ENCODE data around the gene CUL4A. TPM values are rescaled to one million over a fixed set of nuclear protein-coding genes. Genes with fewer than 3 reads are reported as not detected.

The CUL4A gene
- total and polyA plus RNA-seq, 9 of the 15 experiments (the other 6 are each of a cell fraction or from before 2014, with no cell fraction given) = 21.1 to 92.0 (median 63.2) TPM

GRCh38 chr13:113296823-113297369 is 87.5 kb downstream of the CUL4A start, which contains the start of gene LAMP1 (continued):
- TF ChIP-seq, protein P1, sequence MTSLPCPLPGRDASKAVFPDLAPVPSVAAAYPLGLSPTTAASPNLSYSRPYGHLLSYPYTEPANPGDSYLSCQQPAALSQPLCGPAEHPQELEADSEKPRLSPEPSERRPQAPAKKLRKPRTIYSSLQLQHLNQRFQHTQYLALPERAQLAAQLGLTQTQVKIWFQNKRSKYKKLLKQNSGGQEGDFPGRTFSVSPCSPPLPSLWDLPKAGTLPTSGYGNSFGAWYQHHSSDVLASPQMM (CRISPR knock-in tag; IDR thresholded peaks at IDR 0.05) = no peak
- TF ChIP-seq TAF7 (tag; IDR thresholded peaks at IDR 0.05) (peak; percentile 59), RNF2 (IDR thresholded peaks at IDR 0.05) (peak; percentile 84), ZNF445 (CRISPR knock-in tag; IDR thresholded peaks at IDR 0.05; ENCODE audit: low read depth) (no peak), SIRT6 (IDR thresholded peaks at IDR 0.05; ENCODE audit: low read depth, low read length) (no peak), HDGF (IDR thresholded peaks at IDR 0.05) (no peak), CREB1 (IDR thresholded peaks at IDR 0.05) (peak; percentile 78), CREB1 (CRISPR knock-in tag; IDR thresholded peaks at IDR 0.05) (peak; percentile 87), ZNF24 (IDR thresholded peaks at IDR 0.05) (no peak), ZFP1 (CRISPR knock-in tag; IDR thresholded peaks at IDR 0.05) (no peak), ELF4 (CRISPR knock-in tag; IDR thresholded peaks at IDR 0.05) (peak; percentile 78; the same call in 1 of the 2 replicates), NONO (IDR thresholded peaks at IDR 0.05; ENCODE audit: low read depth in 2 of 2, low read length in 1 of 2) (peak in 1 of 2 experiments; percentile 71; a peak in 1 of 4 replicates), ZNF592 (IDR thresholded peaks at IDR 0.05) (peak; percentile 71), PCBP1 (IDR thresholded peaks at IDR 0.05; ENCODE audit: low read depth, low read length, poor library complexity, severe bottlenecking) (no peak), PBX2 (CRISPR knock-in tag; IDR thresholded peaks at IDR 0.05; ENCODE audit: low read depth) (no peak), PBX2 (tag; conservative IDR thresholded peaks at IDR 0.05; ENCODE audit: low read depth) (no peak)
- TF ChIP-seq, protein P2, sequence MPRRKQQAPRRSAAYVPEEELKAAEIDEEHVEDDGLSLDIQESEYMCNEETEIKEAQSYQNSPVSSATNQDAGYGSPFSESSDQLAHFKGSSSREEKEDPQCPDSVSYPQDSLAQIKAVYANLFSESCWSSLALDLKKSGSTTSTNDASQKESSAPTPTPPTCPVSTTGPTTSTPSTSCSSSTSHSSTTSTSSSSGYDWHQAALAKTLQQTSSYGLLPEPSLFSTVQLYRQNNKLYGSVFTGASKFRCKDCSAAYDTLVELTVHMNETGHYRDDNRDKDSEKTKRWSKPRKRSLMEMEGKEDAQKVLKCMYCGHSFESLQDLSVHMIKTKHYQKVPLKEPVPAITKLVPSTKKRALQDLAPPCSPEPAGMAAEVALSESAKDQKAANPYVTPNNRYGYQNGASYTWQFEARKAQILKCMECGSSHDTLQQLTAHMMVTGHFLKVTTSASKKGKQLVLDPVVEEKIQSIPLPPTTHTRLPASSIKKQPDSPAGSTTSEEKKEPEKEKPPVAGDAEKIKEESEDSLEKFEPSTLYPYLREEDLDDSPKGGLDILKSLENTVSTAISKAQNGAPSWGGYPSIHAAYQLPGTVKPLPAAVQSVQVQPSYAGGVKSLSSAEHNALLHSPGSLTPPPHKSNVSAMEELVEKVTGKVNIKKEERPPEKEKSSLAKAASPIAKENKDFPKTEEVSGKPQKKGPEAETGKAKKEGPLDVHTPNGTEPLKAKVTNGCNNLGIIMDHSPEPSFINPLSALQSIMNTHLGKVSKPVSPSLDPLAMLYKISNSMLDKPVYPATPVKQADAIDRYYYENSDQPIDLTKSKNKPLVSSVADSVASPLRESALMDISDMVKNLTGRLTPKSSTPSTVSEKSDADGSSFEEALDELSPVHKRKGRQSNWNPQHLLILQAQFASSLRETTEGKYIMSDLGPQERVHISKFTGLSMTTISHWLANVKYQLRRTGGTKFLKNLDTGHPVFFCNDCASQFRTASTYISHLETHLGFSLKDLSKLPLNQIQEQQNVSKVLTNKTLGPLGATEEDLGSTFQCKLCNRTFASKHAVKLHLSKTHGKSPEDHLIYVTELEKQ (CRISPR knock-in tag; IDR thresholded peaks at IDR 0.05) = no peak
- TF ChIP-seq, protein P3, sequence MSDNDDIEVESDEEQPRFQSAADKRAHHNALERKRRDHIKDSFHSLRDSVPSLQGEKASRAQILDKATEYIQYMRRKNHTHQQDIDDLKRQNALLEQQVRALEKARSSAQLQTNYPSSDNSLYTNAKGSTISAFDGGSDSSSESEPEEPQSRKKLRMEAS (CRISPR knock-in tag; IDR thresholded peaks at IDR 0.05) = peak; percentile 99

Data from K562 (cell line).